ENCODE data around the gene TUBB2B. TPM values are rescaled to one million over a fixed set of nuclear protein-coding genes. Genes with fewer than 3 reads are reported as not detected.

Gene TUBB2B
- total RNA-seq, 2 donors from 2014 or later: 2.2 to 2.4 TPM

DNA sequence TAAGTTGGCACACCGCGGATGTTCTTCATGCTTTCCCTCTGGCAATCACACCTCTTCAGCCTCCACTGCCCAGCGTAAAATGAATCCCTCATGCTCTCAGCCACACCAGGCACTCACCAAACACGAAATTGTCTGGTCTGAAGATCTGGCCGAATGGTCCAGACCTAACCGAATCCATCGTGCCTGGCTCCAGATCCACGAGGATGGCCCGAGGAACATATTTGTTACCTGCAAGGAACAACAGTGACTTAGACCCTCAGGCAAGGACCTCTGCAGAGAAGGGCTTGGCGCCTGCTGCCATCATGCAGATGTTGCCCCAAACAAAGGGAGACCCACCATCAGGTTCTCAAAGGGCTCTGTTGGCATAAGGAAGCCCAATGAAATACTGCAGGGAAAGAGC, 1.4 kb downstream of the TUBB2B start:
- H3K4me3 ChIP-seq: no peak overlapping the region
- no peaks in the 10 kb centered on the region for H3K36me3 ChIP-seq
- H3K27ac ChIP-seq: no peak overlapping the region
- H3K9me3 ChIP-seq: no peaks in the 10 kb centered on the region
- DNase-seq (ENCODE audit: low spot score): no peak
- TF ChIP-seq, protein P1, sequence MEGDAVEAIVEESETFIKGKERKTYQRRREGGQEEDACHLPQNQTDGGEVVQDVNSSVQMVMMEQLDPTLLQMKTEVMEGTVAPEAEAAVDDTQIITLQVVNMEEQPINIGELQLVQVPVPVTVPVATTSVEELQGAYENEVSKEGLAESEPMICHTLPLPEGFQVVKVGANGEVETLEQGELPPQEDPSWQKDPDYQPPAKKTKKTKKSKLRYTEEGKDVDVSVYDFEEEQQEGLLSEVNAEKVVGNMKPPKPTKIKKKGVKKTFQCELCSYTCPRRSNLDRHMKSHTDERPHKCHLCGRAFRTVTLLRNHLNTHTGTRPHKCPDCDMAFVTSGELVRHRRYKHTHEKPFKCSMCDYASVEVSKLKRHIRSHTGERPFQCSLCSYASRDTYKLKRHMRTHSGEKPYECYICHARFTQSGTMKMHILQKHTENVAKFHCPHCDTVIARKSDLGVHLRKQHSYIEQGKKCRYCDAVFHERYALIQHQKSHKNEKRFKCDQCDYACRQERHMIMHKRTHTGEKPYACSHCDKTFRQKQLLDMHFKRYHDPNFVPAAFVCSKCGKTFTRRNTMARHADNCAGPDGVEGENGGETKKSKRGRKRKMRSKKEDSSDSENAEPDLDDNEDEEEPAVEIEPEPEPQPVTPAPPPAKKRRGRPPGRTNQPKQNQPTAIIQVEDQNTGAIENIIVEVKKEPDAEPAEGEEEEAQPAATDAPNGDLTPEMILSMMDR (IDR thresholded peaks at IDR 0.05): no peak
- peaks cover 14 to 28% of the 10 kb centered on the region in 2 donors for H3K27me3 ChIP-seq
- peaks cover 0 to 41% of the 10 kb centered on the region in 2 donors for H3K4me1 ChIP-seq

DNA sequence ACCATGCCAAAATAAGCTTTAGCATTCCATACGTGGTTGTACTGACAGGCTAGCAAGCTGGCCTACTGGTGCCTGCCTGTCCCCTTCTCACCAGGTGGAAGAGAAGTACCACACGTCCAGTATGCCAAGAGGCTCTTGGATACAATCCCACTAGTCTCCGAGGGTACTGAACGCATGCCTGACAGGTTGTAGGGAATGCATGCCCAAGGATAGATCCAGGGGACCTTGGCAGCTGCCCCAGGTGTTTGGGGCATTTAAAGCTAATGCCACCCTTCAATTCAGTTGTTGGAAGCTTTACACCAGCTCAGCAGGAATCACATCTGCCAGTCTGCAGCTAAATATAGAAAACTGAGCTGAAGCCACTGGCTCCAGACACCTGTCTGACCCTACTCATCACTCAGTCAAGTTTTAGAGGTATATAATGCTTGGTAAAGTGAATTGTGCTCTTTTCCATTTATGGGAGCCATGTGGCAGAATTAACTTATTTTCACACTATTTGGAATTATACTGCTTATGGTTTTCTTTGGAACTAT, 4.9 kb downstream of the TUBB2B start:
- TF ChIP-seq, protein P1 (IDR thresholded peaks at IDR 0.05): no peak
- no peaks in the 10 kb centered on the region for H3K36me3 ChIP-seq
- no peaks in the 10 kb centered on the region for H3K9me3 ChIP-seq
- peaks cover 0 to 10% of the 10 kb centered on the region in 2 donors for H3K4me1 ChIP-seq
- peaks cover 0 to 3% of the 10 kb centered on the region in 2 donors for H3K27me3 ChIP-seq
- peak; percentile 30 for DNase-seq (ENCODE audit: low spot score)
- H3K27ac ChIP-seq: no peak overlapping the region
- H3K4me3 ChIP-seq: no peak overlapping the region

DNA sequence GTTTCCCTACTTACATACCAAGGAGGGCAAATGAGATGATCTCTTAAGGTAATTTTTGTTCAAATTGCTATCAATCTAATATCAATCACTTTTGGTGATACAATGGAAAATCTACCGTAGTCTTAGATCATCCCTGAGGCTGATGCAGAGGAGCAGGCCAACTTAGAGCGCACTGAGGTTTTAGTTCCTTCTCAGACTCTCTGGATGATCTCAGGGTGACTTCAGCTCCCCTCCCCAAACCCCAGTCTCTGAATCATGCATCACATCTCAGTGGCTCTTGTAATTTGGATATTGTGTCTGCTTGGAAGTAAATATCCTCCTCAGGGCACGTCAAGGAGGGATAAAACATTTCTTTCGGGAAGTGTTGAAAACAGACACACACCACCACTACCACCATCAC, 5.9 kb downstream of the TUBB2B start:
- Histone ChIP-seq H3K4me1 (peaks cover 0 to under 1% of the 10 kb centered on the region in 2 donors), H3K27me3 (no peaks in the 10 kb centered on the region), H3K4me3 (no peak overlapping the region)

DNA sequence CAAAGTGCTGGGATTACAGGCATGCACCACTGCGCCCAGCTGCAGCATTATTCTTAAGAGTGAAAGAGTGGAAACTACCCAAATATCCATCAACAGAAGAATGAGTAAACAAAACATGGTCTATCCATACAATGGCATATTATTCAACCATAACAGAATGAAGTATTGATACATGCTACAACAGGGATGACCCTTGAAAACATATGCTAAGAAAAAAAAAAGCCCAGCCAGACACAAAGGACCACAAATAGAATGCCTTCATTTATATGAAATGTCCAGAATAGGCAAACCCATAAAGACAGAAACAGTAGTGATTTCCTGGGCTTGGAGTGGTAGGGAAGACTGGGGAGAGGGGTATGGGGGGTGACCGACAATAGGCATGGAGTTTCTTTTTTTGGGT, 7.1 kb downstream of the TUBB2B start:
- no peaks in the 10 kb centered on the region for H3K27me3 ChIP-seq
- TF ChIP-seq, protein P1 (IDR thresholded peaks at IDR 0.05): no peak

More for the DNA sequence above, 5.9 kb downstream of the TUBB2B start:
- no peak for DNase-seq (ENCODE audit: low spot score)
- TF ChIP-seq, protein P1 (IDR thresholded peaks at IDR 0.05): no peak
- Histone ChIP-seq H3K27ac (no peak overlapping the region), H3K9me3 (no peaks in the 10 kb centered on the region), H3K36me3 (no peaks in the 10 kb centered on the region)

DNA sequence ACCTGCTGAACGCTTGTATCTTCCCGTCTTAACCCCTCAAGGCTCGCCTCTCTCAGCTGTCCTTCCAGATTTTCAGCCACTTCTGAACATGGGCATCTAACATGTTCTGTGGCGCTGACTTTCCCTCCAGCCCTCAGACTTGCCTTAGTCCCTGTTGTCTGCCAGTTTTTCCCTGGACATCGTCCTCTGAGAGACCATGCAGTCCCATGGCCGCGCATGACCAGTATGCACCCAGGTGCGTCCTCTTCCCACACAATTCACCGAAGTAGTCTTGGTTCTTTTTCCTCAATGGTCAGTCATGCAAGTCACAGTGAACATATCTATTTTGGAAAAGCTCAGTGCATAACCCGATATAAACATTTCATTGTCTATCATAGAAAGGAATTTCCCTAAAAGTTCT, 9.2 kb downstream of the TUBB2B start:
- Histone ChIP-seq H3K27me3 (no peaks in the 10 kb centered on the region), H3K27ac (no peak overlapping the region), H3K36me3 (no peaks in the 10 kb centered on the region), H3K9me3 (no peaks in the 10 kb centered on the region), H3K4me1 (no peaks in the 10 kb centered on the region), H3K4me3 (no peak overlapping the region)
- TF ChIP-seq, protein P1 (IDR thresholded peaks at IDR 0.05): no peak
- DNase-seq (ENCODE audit: low spot score): peak; percentile 1

More for the DNA sequence above, 7.1 kb downstream of the TUBB2B start:
- Histone ChIP-seq H3K4me3 (no peak overlapping the region), H3K4me1 (no peaks in the 10 kb centered on the region), H3K9me3 (no peaks in the 10 kb centered on the region), H3K27ac (no peak overlapping the region), H3K36me3 (no peaks in the 10 kb centered on the region)
- DNase-seq (ENCODE audit: low spot score): peak; percentile 9

DNA sequence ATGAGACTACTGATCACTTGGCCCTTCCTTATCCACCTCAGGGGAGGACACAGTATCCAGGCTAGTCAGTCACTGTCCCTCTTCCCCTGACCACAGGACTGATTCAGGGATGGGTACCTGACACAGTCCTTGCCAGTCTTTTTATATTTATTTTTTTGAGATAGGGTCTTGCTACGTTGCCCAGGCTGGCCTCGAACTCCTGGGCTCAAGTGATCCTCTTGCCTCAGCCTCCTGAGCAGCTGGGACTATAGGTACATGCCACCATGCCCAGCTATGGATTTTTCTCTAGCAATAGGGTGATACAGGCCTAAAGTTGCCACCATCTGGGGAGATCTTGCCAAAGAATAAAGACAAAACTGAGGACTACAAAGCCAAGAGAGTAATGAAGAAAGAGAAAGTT, 10.2 kb downstream of the TUBB2B start:
- no peak for DNase-seq (ENCODE audit: low spot score)
- no peaks in the 10 kb centered on the region for H3K4me1 ChIP-seq
- H3K9me3 ChIP-seq: no peaks in the 10 kb centered on the region
- H3K4me3 ChIP-seq: no peak overlapping the region
- H3K36me3 ChIP-seq: no peaks in the 10 kb centered on the region
- no peaks in the 10 kb centered on the region for H3K27me3 ChIP-seq
- TF ChIP-seq, protein P1 (IDR thresholded peaks at IDR 0.05): no peak
- no peak overlapping the region for H3K27ac ChIP-seq
